Measurements from ENCODE around the gene POLRMT.
A peak's percentile ranks its signal among the peaks of the same experiment; 100 is the strongest.

POLRMT gene

DNA sequence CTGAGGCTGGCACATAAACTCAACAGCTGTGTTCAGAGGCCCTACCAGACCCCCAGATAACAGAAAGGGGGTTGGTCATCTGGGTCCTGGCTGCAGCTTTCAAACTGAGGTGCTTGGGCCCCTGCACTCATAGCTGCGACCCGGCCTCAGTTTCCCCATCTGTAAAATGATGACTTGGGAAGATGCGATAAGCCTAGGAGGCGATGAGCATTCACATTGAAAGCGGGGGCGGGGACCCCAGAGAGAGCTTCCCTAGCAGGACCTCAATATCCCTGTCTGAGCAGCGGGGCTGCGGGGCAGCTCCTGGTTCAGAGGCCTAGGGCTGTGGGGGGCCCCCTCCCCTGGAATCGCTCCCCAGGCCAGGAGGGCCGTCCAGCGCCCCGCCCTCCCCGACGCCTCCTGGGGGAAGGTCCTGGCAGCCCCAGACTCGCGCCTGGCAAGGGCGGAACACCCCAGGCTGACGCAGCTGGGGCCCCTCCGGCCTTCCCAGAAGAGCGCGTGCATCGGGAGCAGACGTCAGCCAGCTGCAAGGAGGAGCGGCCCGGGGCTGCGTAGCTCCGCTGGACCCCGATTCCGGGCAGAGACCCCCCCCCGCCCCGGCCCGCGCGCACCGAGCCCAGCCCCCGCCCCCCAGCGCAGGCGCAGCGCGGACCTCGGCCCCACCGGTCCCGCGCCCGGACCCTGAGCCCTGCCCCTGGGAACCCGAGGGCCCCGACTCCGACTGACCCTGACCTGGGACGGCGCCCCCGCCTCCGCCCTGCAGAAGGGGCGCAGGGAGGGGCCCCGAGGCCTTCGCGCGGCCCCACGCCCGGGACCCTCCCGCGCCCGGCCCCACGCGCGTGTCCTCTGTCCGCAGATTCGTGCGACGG is 46.3 kb upstream of the POLRMT start:
- peak overlapping the region; percentile 50 for H3K4me3 ChIP-seq (ENCODE audit: severe bottlenecking)
- no peaks in the 10 kb centered on the region for H3K9me3 ChIP-seq (ENCODE audit: severe bottlenecking)
- ATAC-seq (ENCODE audit: low read depth) (peak; percentile 17), DNase-seq (ENCODE audit: low spot score) (no peak)
- TF ChIP-seq, protein P1, sequence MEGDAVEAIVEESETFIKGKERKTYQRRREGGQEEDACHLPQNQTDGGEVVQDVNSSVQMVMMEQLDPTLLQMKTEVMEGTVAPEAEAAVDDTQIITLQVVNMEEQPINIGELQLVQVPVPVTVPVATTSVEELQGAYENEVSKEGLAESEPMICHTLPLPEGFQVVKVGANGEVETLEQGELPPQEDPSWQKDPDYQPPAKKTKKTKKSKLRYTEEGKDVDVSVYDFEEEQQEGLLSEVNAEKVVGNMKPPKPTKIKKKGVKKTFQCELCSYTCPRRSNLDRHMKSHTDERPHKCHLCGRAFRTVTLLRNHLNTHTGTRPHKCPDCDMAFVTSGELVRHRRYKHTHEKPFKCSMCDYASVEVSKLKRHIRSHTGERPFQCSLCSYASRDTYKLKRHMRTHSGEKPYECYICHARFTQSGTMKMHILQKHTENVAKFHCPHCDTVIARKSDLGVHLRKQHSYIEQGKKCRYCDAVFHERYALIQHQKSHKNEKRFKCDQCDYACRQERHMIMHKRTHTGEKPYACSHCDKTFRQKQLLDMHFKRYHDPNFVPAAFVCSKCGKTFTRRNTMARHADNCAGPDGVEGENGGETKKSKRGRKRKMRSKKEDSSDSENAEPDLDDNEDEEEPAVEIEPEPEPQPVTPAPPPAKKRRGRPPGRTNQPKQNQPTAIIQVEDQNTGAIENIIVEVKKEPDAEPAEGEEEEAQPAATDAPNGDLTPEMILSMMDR (IDR thresholded peaks at IDR 0.05; ENCODE audit: poor library complexity, severe bottlenecking) = no peak
- H3K27ac ChIP-seq (ENCODE audit: poor library complexity, severe bottlenecking) = peak overlapping the region; percentile 96
- peaks cover 5% of the 10 kb centered on the region for H3K4me1 ChIP-seq (ENCODE audit: insufficient read depth, poor library complexity, severe bottlenecking)
- H3K27me3 ChIP-seq (ENCODE audit: insufficient read depth, poor library complexity, severe bottlenecking) = no peaks in the 10 kb centered on the region
- peaks cover 25% of the 10 kb centered on the region for H3K36me3 ChIP-seq (ENCODE audit: low read depth)

DNA sequence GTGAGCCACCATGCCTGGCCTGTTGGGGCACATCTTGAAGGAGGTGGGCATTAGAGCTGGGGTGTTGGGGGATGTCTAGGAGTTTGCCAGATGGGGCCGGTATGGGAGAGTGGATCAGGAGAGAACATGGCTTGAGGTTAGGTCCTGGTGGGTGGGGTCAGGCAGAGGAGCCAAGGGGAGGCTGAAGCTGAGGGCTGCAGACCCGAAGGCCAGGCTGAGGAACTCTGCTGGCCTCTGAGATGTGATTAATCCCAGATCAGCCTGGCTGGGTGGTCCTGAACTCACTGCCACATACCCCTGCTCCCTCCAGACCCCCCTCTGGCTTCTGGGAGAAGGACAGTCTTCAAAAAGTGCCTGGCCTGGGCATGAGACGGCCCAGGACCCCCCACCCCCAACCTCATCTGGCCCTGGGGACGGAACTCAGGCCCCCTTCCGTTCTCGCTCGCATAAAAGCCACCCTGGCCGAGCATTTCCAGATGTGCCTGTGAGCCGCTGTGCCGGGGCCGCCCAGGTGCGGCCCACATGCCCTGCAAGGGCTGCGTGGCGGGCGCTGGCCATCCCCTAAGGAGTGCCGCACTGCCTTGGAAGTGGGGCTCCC is 45.6 kb upstream of the POLRMT start:
- Histone ChIP-seq H3K27ac (ENCODE audit: poor library complexity, severe bottlenecking) (peak overlapping the region; percentile 96), H3K9me3 (ENCODE audit: severe bottlenecking) (no peaks in the 10 kb centered on the region), H3K4me1 (ENCODE audit: insufficient read depth, poor library complexity, severe bottlenecking) (peaks cover 5% of the 10 kb centered on the region), H3K27me3 (ENCODE audit: insufficient read depth, poor library complexity, severe bottlenecking) (no peaks in the 10 kb centered on the region), H3K4me3 (ENCODE audit: severe bottlenecking) (no peak overlapping the region), H3K36me3 (ENCODE audit: low read depth) (peaks cover 25% of the 10 kb centered on the region)
- ATAC-seq (ENCODE audit: low read depth) (no peak), DNase-seq (ENCODE audit: low spot score) (no peak)
- TF ChIP-seq, protein P1 (IDR thresholded peaks at IDR 0.05; ENCODE audit: poor library complexity, severe bottlenecking) = no peak

DNA sequence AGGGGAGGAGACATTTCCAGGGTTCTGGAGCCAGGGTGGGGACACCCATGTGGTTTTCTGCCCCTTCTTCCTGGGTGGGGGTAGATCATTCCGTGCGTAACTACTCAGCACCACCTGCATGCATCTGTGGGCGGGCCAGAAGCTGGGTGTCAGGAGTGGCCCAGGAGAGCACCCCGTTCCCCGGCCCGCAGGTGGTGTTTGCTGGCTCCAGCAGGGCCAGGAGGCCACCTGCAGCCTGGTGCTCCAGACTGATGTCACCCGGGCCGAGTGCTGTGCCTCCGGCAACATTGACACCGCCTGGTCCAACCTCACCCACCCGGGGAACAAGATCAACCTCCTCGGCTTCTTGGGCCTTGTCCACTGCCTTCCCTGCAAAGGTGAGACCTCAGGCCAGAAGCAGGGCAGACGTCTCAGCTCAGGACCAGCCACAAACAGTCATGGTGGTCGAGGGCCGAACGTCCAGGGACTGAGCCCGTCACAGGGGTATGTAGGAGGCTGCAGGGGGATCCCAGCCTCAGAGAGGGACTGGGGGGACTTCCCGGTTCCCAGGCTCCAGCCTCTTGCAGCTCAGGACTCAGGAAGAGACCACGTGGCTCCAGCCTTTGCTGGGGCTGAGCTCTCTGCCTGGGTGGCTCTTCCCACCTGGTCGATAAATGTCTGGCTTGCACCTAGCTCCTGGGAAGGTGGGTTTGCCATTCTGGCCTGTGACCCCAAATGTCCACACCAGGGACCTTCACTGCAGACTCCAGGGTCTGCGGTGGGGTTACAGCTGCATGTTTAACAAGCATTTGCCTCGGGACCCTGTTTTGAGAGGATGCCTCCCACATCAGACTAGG is 44.5 kb upstream of the POLRMT start:
- Histone ChIP-seq H3K36me3 (ENCODE audit: low read depth) (peaks cover 25% of the 10 kb centered on the region), H3K4me1 (ENCODE audit: insufficient read depth, poor library complexity, severe bottlenecking) (peaks cover 5% of the 10 kb centered on the region), H3K27me3 (ENCODE audit: insufficient read depth, poor library complexity, severe bottlenecking) (no peaks in the 10 kb centered on the region), H3K9me3 (ENCODE audit: severe bottlenecking) (no peaks in the 10 kb centered on the region), H3K27ac (ENCODE audit: poor library complexity, severe bottlenecking) (peak overlapping the region; percentile 96), H3K4me3 (ENCODE audit: severe bottlenecking) (peak overlapping the region; percentile 84)
- TF ChIP-seq, protein P1 (IDR thresholded peaks at IDR 0.05; ENCODE audit: poor library complexity, severe bottlenecking) = no peak
- ATAC-seq (ENCODE audit: low read depth) (peak; percentile 32), DNase-seq (ENCODE audit: low spot score) (no peak)

DNA sequence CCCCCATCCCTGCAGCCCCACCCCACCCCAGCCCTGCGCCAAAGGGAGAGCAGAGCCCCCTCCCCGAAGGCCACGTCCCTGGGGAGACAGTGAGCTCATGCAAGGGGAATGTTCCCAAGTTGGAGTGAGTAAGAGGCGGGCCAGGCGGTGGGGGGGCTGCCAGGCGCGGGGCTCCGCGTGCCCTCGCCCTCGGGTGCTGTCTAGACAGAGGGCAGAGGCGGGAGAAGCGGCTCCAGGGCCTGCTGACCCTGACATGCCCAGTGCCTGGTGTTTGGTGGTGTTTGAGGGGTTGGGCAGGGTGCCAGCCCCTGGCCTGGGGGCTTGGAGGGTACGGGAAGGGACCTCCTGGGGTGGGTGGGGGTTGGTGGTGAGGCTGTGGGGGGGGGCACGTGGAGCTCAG is 43.9 kb upstream of the POLRMT start:
- peaks cover 25% of the 10 kb centered on the region for H3K36me3 ChIP-seq (ENCODE audit: low read depth)
- ATAC-seq (ENCODE audit: low read depth) (peak; percentile 47), DNase-seq (ENCODE audit: low spot score) (peak; percentile 89)
- peak overlapping the region; percentile 84 for H3K4me3 ChIP-seq (ENCODE audit: severe bottlenecking)
- H3K4me1 ChIP-seq (ENCODE audit: insufficient read depth, poor library complexity, severe bottlenecking) = peaks cover 5% of the 10 kb centered on the region
- H3K9me3 ChIP-seq (ENCODE audit: severe bottlenecking) = no peaks in the 10 kb centered on the region
- peak overlapping the region; percentile 96 for H3K27ac ChIP-seq (ENCODE audit: poor library complexity, severe bottlenecking)
- no peaks in the 10 kb centered on the region for H3K27me3 ChIP-seq (ENCODE audit: insufficient read depth, poor library complexity, severe bottlenecking)
- TF ChIP-seq, protein P1 (IDR thresholded peaks at IDR 0.05; ENCODE audit: poor library complexity, severe bottlenecking) = no peak
